GM23338 (cell line): ENCODE measurements around the gene CNTNAP2. TPM values are rescaled to one million over a fixed set of nuclear protein-coding genes. Genes with fewer than 3 reads are reported as not detected.
A peak's percentile ranks its signal among the peaks of the same experiment; 100 is the strongest.

Experiments used
- ATAC-seq: fragments of 200-7000 bp; cut with Tn5 transposase; 3 replicates; pipeline ENCODE4 v1.9.1; 2020
- DNase-seq: peaks from one replicate; pipeline ENCODE4 v3.0.0-alpha.2; 2015; ENCODE audit warnings: low spot score
- H2AFZ ChIP-seq: fragments of 200-600 bp; sonication (generic); 2 replicates; pipeline ENCODE4 v1.8.0; 2016; ENCODE audit warnings: antibody characterized with exemption, mild to moderate bottlenecking, moderate library complexity
- H3F3A ChIP-seq: fragments of 200-600 bp; sonication (generic); replicated peaks from 2 replicates; pipeline ENCODE4 v1.8.0; 2017; ENCODE audit warnings: antibody characterized with exemption, mixed run types, low read depth
- H3K27ac ChIP-seq: fragments of 200-600 bp; sonication (generic); 2 replicates; pipeline ENCODE4 v1.6.1; 2016; ENCODE audit warnings: low read depth
- H3K27me3 ChIP-seq: fragments of 200-600 bp; sonication (generic); 2 replicates; pipeline ENCODE4 v1.8.0; 2016; ENCODE audit warnings: mild to moderate bottlenecking, mixed run types, moderate library complexity; ENCODE audit not compliant: insufficient read depth
- H3K36me3 ChIP-seq: fragments of 200-600 bp; sonication (generic); 2 replicates; pipeline ENCODE4 v1.8.0; 2016; ENCODE audit warnings: mild to moderate bottlenecking; ENCODE audit not compliant: insufficient read depth
- H3K4me1 ChIP-seq: fragments of 200-600 bp; sonication (generic); 2 replicates; pipeline ENCODE4 v1.8.0; 2016; ENCODE audit warnings: mild to moderate bottlenecking, moderate library complexity; ENCODE audit not compliant: insufficient read depth
- H3K4me2 ChIP-seq: fragments of 200-600 bp; sonication (generic); 2 replicates; pipeline ENCODE4 v1.7.1; 2017; ENCODE audit warnings: mixed run types
- H3K4me3 ChIP-seq: fragments of 200-600 bp; sonication (generic); 2 replicates; pipeline ENCODE4 v1.6.1; 2016; ENCODE audit warnings: mixed run types
- H3K79me2 ChIP-seq: fragments of 200-600 bp; sonication (generic); replicated peaks from 2 replicates; pipeline ENCODE4 v1.8.0; 2017; ENCODE audit warnings: mild to moderate bottlenecking; ENCODE audit not compliant: insufficient read depth
- H3K9me2 ChIP-seq: fragments of 200-600 bp; sonication (generic); 2 replicates; pipeline ENCODE4 v1.8.0; 2017; ENCODE audit not compliant: insufficient read depth
- H4K20me1 ChIP-seq: fragments of 200-600 bp; sonication (generic); replicated peaks from 2 replicates; pipeline ENCODE4 v1.8.0; 2017; ENCODE audit warnings: mild to moderate bottlenecking; ENCODE audit not compliant: insufficient read depth
- H3K27ac Mint-ChIP-seq: 2 replicates; pipeline ENCODE4 v1.8.0; 2020; ENCODE audit warnings: inconsistent platforms, mild to moderate bottlenecking, moderate library complexity, mixed read lengths
- H3K27me3 Mint-ChIP-seq: 3 replicates; pipeline ENCODE4 v1.8.0; 2022; ENCODE audit warnings: low read depth, mild to moderate bottlenecking, moderate library complexity, mixed read lengths, inconsistent platforms; ENCODE audit not compliant: insufficient read depth, poor library complexity
- H3K36me3 Mint-ChIP-seq: 3 replicates; pipeline ENCODE4 v1.8.0; 2021; ENCODE audit warnings: low read depth, mild to moderate bottlenecking, inconsistent platforms, moderate library complexity, mixed read lengths
- H3K4me1 Mint-ChIP-seq: 3 replicates; pipeline ENCODE4 v1.8.0; 2020; ENCODE audit warnings: mild to moderate bottlenecking, inconsistent platforms, mixed read lengths
- H3K4me3 Mint-ChIP-seq: 3 replicates; pipeline ENCODE4 v1.8.0; 2021; ENCODE audit warnings: moderate library complexity, mild to moderate bottlenecking, inconsistent platforms, mixed read lengths
- H3K9me3 Mint-ChIP-seq: 3 replicates; pipeline ENCODE4 v1.8.0; 2020; ENCODE audit warnings: moderate library complexity, mild to moderate bottlenecking, inconsistent platforms, mixed read lengths
- CREB1 ChIP-seq: fragments of 250-450 bp; sonication (Bioruptor Pico); IDR thresholded peaks from 2 replicates; pipeline ENCODE4 v1.5.0; 2020; ENCODE audit warnings: low read depth, mild to moderate bottlenecking, moderate library complexity
- EZH2phosphoT487 ChIP-seq: fragments of 200-600 bp; sonication (generic); IDR thresholded peaks from one replicate; pipeline ENCODE4 v1.8.1; 2018; ENCODE audit warnings: antibody characterized with exemption; ENCODE audit not compliant: unreplicated experiment
- JUNB ChIP-seq: IDR thresholded peaks from one replicate; pipeline ENCODE4 v1.6.1; 2016; ENCODE audit warnings: antibody characterized with exemption; ENCODE audit not compliant: unreplicated experiment
- NANOG ChIP-seq: IDR thresholded peaks from 2 replicates; pipeline ENCODE4 v1.6.1; 2016; ENCODE audit warnings: antibody characterized with exemption, borderline replicate concordance
- STAT1 ChIP-seq: IDR thresholded peaks from one replicate; pipeline ENCODE4 v1.6.1; 2016; ENCODE audit warnings: antibody characterized with exemption; ENCODE audit not compliant: unreplicated experiment
- polyA plus RNA-seq: library from polyadenylated mRNA; unstranded; fragments of >200 nt; fragmentation: Nextera tagmentation; extraction: Ambion mirVana; gene quantifications from 2 replicates; pipeline ENCODE4 v1.2.1, GENCODE V29; 2016
- total RNA-seq: library from RNA; depleted of rRNA; stranded (reverse); fragments of >200 nt; shearing (Covaris generic); gene quantifications from 2 replicates; pipeline ENCODE4 v1.2.3, GENCODE V29; 2014
- TF ChIP-seq, protein P1 (sequence below), 2 experiments: fragments of 200-600 bp in 1 of 2; sonication (generic) in 1 of 2; conservative IDR thresholded peaks; 2 replicates each; pipeline versions ENCODE4 v1.5.1 to v1.6.1; 2016 to 2017; ENCODE audit warnings: antibody characterized with exemption in 2 of 2, low read depth in 2 of 2, mild to moderate bottlenecking in 2 of 2, moderate library complexity in 1 of 2
- TF ChIP-seq, protein P2 (sequence below): IDR thresholded peaks from 2 replicates; pipeline ENCODE4 v1.6.1; 2016; ENCODE audit warnings: antibody characterized with exemption
- TF ChIP-seq, protein P3 (sequence below): IDR thresholded peaks from one replicate; pipeline ENCODE4 v1.6.1; 2018; ENCODE audit warnings: antibody characterized with exemption; ENCODE audit not compliant: unreplicated experiment
- TF ChIP-seq, protein P4 (sequence below): fragments of 250-450 bp; sonication (Bioruptor Pico); IDR thresholded peaks from 2 replicates; pipeline ENCODE4 v1.5.0; 2020; ENCODE audit warnings: mild to moderate bottlenecking, moderate library complexity

CNTNAP2 gene
- total and polyA plus RNA-seq, 2 experiments from 2014 or later: 38.2 to 61.3 TPM

DNA sequence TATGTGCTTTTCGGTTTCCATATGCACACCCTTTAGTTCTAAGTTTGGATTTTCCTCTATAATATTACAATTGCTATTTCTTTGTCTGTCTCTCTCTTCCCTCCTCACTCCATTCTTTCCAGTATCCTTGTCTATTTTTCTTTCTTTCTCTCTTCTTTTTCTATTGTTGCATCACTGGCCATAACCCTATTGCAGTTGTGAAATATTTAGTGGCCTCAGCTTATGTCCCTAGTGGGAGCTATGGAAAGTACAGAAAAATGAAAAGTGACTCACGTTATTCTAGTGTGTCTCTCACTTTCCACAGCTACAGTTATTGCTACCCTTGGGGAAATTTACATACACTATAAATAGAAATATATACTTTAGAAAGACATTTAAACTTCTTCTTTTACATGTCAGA lies 59.1 kb downstream of the CNTNAP2 start:
- ATAC-seq: no peak
- Mint-ChIP-seq H3K36me3 (no peaks in the 10 kb centered on the region), H3K4me3 (no peak overlapping the region), H3K9me3 (peaks cover 7% of the 10 kb centered on the region; the same call in 1 of the 3 replicates), H3K27me3 (no peaks in the 10 kb centered on the region), H3K4me1 (peaks cover 10% of the 10 kb centered on the region), H3K27ac (no peak overlapping the region)
- H3K27ac ChIP-seq: no peak overlapping the region
- no peaks in the 10 kb centered on the region for H3K79me2 ChIP-seq
- H3F3A ChIP-seq: no peaks in the 10 kb centered on the region
- no peaks in the 10 kb centered on the region for H3K9me2 ChIP-seq
- no peak for DNase-seq
- no peak overlapping the region for H3K4me3 ChIP-seq
- no peaks in the 10 kb centered on the region for H3K36me3 ChIP-seq
- no peak overlapping the region for H2AFZ ChIP-seq
- no peaks in the 10 kb centered on the region for H3K4me1 ChIP-seq
- H3K4me2 ChIP-seq: no peak overlapping the region
- no peaks in the 10 kb centered on the region for H3K27me3 ChIP-seq
- TF ChIP-seq, protein P1, sequence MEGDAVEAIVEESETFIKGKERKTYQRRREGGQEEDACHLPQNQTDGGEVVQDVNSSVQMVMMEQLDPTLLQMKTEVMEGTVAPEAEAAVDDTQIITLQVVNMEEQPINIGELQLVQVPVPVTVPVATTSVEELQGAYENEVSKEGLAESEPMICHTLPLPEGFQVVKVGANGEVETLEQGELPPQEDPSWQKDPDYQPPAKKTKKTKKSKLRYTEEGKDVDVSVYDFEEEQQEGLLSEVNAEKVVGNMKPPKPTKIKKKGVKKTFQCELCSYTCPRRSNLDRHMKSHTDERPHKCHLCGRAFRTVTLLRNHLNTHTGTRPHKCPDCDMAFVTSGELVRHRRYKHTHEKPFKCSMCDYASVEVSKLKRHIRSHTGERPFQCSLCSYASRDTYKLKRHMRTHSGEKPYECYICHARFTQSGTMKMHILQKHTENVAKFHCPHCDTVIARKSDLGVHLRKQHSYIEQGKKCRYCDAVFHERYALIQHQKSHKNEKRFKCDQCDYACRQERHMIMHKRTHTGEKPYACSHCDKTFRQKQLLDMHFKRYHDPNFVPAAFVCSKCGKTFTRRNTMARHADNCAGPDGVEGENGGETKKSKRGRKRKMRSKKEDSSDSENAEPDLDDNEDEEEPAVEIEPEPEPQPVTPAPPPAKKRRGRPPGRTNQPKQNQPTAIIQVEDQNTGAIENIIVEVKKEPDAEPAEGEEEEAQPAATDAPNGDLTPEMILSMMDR (conservative IDR thresholded peaks at IDR 0.05; ENCODE audit: low read depth in 2 of 2): 0 out of 4 replicates have a peak, but pooled peaks of 1 of the 2 experiments have one; percentile 9
- no peak for TF ChIP-seq JUNB
- H4K20me1 ChIP-seq: no peaks in the 10 kb centered on the region

DNA sequence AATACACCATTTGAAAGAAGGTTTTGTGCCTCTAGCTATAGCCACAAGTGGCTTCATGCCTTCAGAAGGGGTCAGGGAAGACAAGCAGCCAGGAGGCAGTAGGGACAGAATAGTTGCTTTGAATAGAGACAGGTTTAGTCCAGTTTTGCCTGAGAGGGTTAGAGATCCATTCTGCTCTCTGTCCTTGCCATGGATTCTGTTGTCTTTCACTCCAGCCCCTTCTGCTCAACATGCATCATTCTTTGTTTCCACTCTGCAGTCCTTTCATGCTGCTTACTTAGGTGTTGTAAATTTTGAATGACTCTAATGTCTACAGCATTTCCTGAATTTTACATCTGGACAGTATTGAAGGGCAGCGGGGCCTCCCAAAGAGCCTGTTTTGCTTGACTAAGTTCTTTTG lies 60.3 kb downstream of the CNTNAP2 start:
- Histone ChIP-seq H3K4me2 (no peak overlapping the region), H3K27me3 (no peaks in the 10 kb centered on the region), H3K27ac (no peak overlapping the region), H3K9me2 (no peaks in the 10 kb centered on the region), H3F3A (no peaks in the 10 kb centered on the region), H3K79me2 (no peaks in the 10 kb centered on the region), H3K4me1 (no peaks in the 10 kb centered on the region), H3K36me3 (no peaks in the 10 kb centered on the region), H3K4me3 (no peak overlapping the region), H2AFZ (no peak overlapping the region), H4K20me1 (no peaks in the 10 kb centered on the region)
- Mint-ChIP-seq H3K4me3 (no peak overlapping the region), H3K9me3 (peaks cover 7% of the 10 kb centered on the region; the same call in 1 of the 3 replicates), H3K36me3 (no peaks in the 10 kb centered on the region), H3K4me1 (peaks cover 10% of the 10 kb centered on the region), H3K27ac (peak overlapping the region; percentile 24; the same call in 1 of the 2 replicates), H3K27me3 (no peaks in the 10 kb centered on the region)
- peak; percentile 74 for ATAC-seq
- DNase-seq: peak; percentile 5
- TF ChIP-seq NANOG: no peak
- no peak for TF ChIP-seq JUNB
- TF ChIP-seq, protein P2, sequence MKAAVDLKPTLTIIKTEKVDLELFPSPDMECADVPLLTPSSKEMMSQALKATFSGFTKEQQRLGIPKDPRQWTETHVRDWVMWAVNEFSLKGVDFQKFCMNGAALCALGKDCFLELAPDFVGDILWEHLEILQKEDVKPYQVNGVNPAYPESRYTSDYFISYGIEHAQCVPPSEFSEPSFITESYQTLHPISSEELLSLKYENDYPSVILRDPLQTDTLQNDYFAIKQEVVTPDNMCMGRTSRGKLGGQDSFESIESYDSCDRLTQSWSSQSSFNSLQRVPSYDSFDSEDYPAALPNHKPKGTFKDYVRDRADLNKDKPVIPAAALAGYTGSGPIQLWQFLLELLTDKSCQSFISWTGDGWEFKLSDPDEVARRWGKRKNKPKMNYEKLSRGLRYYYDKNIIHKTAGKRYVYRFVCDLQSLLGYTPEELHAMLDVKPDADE: no peak
- no peak for TF ChIP-seq CREB1 (CRISPR knock-in tag)
- TF ChIP-seq, protein P3, sequence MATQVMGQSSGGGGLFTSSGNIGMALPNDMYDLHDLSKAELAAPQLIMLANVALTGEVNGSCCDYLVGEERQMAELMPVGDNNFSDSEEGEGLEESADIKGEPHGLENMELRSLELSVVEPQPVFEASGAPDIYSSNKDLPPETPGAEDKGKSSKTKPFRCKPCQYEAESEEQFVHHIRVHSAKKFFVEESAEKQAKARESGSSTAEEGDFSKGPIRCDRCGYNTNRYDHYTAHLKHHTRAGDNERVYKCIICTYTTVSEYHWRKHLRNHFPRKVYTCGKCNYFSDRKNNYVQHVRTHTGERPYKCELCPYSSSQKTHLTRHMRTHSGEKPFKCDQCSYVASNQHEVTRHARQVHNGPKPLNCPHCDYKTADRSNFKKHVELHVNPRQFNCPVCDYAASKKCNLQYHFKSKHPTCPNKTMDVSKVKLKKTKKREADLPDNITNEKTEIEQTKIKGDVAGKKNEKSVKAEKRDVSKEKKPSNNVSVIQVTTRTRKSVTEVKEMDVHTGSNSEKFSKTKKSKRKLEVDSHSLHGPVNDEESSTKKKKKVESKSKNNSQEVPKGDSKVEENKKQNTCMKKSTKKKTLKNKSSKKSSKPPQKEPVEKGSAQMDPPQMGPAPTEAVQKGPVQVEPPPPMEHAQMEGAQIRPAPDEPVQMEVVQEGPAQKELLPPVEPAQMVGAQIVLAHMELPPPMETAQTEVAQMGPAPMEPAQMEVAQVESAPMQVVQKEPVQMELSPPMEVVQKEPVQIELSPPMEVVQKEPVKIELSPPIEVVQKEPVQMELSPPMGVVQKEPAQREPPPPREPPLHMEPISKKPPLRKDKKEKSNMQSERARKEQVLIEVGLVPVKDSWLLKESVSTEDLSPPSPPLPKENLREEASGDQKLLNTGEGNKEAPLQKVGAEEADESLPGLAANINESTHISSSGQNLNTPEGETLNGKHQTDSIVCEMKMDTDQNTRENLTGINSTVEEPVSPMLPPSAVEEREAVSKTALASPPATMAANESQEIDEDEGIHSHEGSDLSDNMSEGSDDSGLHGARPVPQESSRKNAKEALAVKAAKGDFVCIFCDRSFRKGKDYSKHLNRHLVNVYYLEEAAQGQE: no peak
- no peak for TF ChIP-seq EZH2phosphoT487
- TF ChIP-seq, protein P4, sequence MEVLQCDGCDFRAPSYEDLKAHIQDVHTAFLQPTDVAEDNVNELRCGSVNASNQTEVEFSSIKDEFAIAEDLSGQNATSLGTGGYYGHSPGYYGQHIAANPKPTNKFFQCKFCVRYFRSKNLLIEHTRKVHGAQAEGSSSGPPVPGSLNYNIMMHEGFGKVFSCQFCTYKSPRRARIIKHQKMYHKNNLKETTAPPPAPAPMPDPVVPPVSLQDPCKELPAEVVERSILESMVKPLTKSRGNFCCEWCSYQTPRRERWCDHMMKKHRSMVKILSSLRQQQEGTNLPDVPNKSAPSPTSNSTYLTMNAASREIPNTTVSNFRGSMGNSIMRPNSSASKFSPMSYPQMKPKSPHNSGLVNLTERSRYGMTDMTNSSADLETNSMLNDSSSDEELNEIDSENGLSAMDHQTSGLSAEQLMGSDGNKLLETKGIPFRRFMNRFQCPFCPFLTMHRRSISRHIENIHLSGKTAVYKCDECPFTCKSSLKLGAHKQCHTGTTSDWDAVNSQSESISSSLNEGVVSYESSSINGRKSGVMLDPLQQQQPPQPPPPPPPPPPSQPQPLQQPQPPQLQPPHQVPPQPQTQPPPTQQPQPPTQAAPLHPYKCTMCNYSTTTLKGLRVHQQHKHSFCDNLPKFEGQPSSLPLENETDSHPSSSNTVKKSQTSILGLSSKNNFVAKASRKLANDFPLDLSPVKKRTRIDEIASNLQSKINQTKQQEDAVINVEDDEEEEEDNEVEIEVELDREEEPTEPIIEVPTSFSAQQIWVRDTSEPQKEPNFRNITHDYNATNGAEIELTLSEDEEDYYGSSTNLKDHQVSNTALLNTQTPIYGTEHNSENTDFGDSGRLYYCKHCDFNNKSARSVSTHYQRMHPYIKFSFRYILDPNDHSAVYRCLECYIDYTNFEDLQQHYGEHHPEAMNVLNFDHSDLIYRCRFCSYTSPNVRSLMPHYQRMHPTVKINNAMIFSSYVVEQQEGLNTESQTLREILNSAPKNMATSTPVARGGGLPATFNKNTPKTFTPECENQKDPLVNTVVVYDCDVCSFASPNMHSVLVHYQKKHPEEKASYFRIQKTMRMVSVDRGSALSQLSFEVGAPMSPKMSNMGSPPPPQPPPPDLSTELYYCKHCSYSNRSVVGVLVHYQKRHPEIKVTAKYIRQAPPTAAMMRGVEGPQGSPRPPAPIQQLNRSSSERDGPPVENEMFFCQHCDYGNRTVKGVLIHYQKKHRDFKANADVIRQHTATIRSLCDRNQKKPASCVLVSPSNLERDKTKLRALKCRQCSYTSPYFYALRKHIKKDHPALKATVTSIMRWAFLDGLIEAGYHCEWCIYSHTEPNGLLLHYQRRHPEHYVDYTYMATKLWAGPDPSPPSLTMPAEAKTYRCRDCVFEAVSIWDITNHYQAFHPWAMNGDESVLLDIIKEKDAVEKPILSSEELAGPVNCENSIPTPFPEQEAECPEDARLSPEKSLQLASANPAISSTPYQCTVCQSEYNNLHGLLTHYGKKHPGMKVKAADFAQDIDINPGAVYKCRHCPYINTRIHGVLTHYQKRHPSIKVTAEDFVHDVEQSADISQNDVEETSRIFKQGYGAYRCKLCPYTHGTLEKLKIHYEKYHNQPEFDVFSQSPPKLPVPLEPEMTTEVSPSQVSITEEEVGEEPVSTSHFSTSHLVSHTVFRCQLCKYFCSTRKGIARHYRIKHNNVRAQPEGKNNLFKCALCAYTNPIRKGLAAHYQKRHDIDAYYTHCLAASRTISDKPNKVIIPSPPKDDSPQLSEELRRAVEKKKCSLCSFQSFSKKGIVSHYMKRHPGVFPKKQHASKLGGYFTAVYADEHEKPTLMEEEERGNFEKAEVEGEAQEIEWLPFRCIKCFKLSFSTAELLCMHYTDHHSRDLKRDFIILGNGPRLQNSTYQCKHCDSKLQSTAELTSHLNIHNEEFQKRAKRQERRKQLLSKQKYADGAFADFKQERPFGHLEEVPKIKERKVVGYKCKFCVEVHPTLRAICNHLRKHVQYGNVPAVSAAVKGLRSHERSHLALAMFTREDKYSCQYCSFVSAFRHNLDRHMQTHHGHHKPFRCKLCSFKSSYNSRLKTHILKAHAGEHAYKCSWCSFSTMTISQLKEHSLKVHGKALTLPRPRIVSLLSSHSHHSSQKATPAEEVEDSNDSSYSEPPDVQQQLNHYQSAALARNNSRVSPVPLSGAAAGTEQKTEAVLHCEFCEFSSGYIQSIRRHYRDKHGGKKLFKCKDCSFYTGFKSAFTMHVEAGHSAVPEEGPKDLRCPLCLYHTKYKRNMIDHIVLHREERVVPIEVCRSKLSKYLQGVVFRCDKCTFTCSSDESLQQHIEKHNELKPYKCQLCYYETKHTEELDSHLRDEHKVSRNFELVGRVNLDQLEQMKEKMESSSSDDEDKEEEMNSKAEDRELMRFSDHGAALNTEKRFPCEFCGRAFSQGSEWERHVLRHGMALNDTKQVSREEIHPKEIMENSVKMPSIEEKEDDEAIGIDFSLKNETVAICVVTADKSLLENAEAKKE (CRISPR knock-in tag): no peak
- TF ChIP-seq STAT1: no peak
